Brain microvascular endothelial cell (primary cell): ENCODE data around the gene NMNAT2.

Experiments
- DNase-seq: peaks from one replicate; pipeline ENCODE4 v3.0.0-alpha.2; 2020
- H3K27ac ChIP-seq: fragments of 250-450 bp; sonication (Bioruptor Pico); 2 replicates; pipeline ENCODE4 v1.5.1; 2020; ENCODE audit warnings: mild to moderate bottlenecking, moderate library complexity
- H3K27me3 ChIP-seq: fragments of 250-450 bp; sonication (Bioruptor Pico); replicated peaks from 2 replicates; pipeline ENCODE4 v1.5.1; 2020; ENCODE audit warnings: mild to moderate bottlenecking
- H3K36me3 ChIP-seq: fragments of 250-450 bp; sonication (Bioruptor Pico); replicated peaks from 2 replicates; pipeline ENCODE4 v1.5.1; 2020; ENCODE audit warnings: mild to moderate bottlenecking
- H3K4me3 ChIP-seq: 2 replicates; pipeline ENCODE4 v1.5.1; 2011; ENCODE audit warnings: low read depth, mild to moderate bottlenecking, control low read depth, low read length, moderate library complexity
- CTCF ChIP-seq: IDR thresholded peaks from 2 replicates; pipeline ENCODE4 v1.5.1; 2011; ENCODE audit warnings: low read depth, mild to moderate bottlenecking, moderate library complexity, low read length, control low read depth, inconsistent platforms; ENCODE audit errors: missing control alignments
- in situ Hi-C: cut with HindIII; loops from 2 replicates; pipeline ENCODE4 v1.10.0; 2017; ENCODE audit warnings: low sequenced_read_pairs, low pct_ligation_motif_present

Gene NMNAT2

GRCh38 chr1:183215076-183215720, 203.0 kb downstream of the NMNAT2 start:
- H3K4me3 ChIP-seq: no peak overlapping the region
- no peaks in the 10 kb centered on the region for H3K36me3 ChIP-seq
- in situ Hi-C loops: no loop called here
- no peak for TF ChIP-seq CTCF
- DNase-seq: no peak
- H3K27me3 ChIP-seq: no peaks in the 10 kb centered on the region
- no peak overlapping the region for H3K27ac ChIP-seq

- Histone ChIP-seq H3K4me3 (no peak overlapping the region), H3K27ac (no peak overlapping the region), H3K27me3 (no peaks in the 10 kb centered on the region), H3K36me3 (no peaks in the 10 kb centered on the region)
- in situ Hi-C loops: no loop called here
- no peak for DNase-seq
- no peak for TF ChIP-seq CTCF
Observed at GRCh38 chr1:183214021-183214970, 203.9 kb downstream of the NMNAT2 start.

- Histone ChIP-seq H3K4me3 (no peak overlapping the region), H3K36me3 (no peaks in the 10 kb centered on the region), H3K27ac (no peak overlapping the region), H3K27me3 (no peaks in the 10 kb centered on the region)
- in situ Hi-C loops: no loop called here
- TF ChIP-seq CTCF: no peak
- no peak for DNase-seq
Observed at GRCh38 chr1:183212870-183213269, 205.3 kb downstream of the NMNAT2 start.

GRCh38 chr1:183210681-183211080, 207.5 kb downstream of the NMNAT2 start:
- DNase-seq: no peak
- in situ Hi-C loops: no loop called here
- H3K4me3 ChIP-seq: no peak overlapping the region
- no peaks in the 10 kb centered on the region for H3K27me3 ChIP-seq
- no peak for TF ChIP-seq CTCF
- H3K36me3 ChIP-seq: no peaks in the 10 kb centered on the region
- H3K27ac ChIP-seq: no peak overlapping the region

- DNase-seq: peak; percentile 73
- Histone ChIP-seq H3K4me3 (no peak overlapping the region), H3K36me3 (no peaks in the 10 kb centered on the region), H3K27ac (no peak overlapping the region), H3K27me3 (no peaks in the 10 kb centered on the region)
- no peak for TF ChIP-seq CTCF
- in situ Hi-C loops: no loop called here
Observed at GRCh38 chr1:183209533-183210158, 208.5 kb downstream of the NMNAT2 start.
